GM12891 (cell line): Measurements from ENCODE around the gene PRF1.

Source experiments
- POLR2A ChIP-seq: IDR thresholded peaks from 2 replicates; pipeline ENCODE4 v1.6.1; 2011; ENCODE audit warnings: low read depth, low read length, control low read depth
- TAF1 ChIP-seq: IDR thresholded peaks from 2 replicates; pipeline ENCODE4 v1.6.1; 2011; ENCODE audit warnings: low read depth, low read length, control low read depth

GRCh38 chr10:70558295-70558694, 44.2 kb downstream of the PRF1 start:
- TF ChIP-seq TAF1, result no peak
- no peak for TF ChIP-seq POLR2A
